ENCODE measurements around the gene PAX6. TPM values are rescaled to one million over a fixed set of nuclear protein-coding genes. Genes with fewer than 3 reads are reported as not detected.

The PAX6 gene
- total RNA-seq, 1 experiment from 2014 or later: 0.49 TPM

DNA sequence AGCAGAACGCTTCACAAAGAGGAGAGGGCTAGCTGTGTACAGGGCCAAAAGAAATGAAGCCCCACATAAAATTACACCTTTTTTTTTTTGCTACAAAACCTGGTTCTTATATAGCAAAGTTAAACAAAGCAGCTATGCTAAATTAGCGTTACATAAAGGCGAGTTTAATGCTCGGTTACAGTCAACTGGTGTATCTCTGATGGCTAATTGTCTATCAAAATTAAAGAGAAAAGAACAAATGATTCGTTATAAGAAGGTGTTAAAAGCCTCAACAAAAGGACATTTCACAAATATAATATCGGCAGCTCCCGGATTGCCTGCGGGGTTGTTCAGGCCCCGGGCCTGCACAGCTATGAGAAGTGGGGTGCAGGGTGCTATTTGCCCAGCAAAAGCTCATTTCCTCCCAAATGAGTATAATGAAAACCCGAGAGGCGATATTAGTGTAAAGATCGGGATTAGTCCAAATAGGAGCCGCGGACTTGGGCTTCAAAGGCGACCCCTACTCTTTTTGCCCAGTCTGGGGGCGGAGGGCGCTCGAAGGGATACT lies 13.3 kb upstream of the PAX6 start:
- BruUV-seq (replicated peaks): no TSS peak
- Histone ChIP-seq H3K27ac (ENCODE audit: low read length) (no peak overlapping the region), H3K27me3 (ENCODE audit: control insufficient read depth, insufficient read depth, low read length) (peaks cover 8% of the 10 kb centered on the region), H3K4me3 (ENCODE audit: low read depth in 2 of 2, low read length in 2 of 2) (no peak overlapping the region), H3K4me1 (ENCODE audit: control insufficient read depth, insufficient read depth, low read length) (no peaks in the 10 kb centered on the region), H3K9me3 (ENCODE audit: control insufficient read depth, insufficient read depth, low read depth, low read length) (no peaks in the 10 kb centered on the region), H3K36me3 (ENCODE audit: control insufficient read depth, insufficient read depth, low read length) (no peaks in the 10 kb centered on the region)
- intact Hi-C loops (cut with micrococcal nuclease; ENCODE audit: unreplicated experiment): no loop called here
- DNase-seq (ENCODE audit: low read depth, low spot score) (no peak), ATAC-seq (no peak)
- POLR2A ChIA-PET: no interaction called here
- in situ Hi-C loops (cut with HindIII; ENCODE audit: low pct_unique_long_range_greater_than_20kb, low sequenced_read_pairs): no loop called here
- TF ChIP-seq, protein P1, sequence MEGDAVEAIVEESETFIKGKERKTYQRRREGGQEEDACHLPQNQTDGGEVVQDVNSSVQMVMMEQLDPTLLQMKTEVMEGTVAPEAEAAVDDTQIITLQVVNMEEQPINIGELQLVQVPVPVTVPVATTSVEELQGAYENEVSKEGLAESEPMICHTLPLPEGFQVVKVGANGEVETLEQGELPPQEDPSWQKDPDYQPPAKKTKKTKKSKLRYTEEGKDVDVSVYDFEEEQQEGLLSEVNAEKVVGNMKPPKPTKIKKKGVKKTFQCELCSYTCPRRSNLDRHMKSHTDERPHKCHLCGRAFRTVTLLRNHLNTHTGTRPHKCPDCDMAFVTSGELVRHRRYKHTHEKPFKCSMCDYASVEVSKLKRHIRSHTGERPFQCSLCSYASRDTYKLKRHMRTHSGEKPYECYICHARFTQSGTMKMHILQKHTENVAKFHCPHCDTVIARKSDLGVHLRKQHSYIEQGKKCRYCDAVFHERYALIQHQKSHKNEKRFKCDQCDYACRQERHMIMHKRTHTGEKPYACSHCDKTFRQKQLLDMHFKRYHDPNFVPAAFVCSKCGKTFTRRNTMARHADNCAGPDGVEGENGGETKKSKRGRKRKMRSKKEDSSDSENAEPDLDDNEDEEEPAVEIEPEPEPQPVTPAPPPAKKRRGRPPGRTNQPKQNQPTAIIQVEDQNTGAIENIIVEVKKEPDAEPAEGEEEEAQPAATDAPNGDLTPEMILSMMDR (IDR thresholded peaks at IDR 0.05): no peak
- TF ChIP-seq, protein P2, sequence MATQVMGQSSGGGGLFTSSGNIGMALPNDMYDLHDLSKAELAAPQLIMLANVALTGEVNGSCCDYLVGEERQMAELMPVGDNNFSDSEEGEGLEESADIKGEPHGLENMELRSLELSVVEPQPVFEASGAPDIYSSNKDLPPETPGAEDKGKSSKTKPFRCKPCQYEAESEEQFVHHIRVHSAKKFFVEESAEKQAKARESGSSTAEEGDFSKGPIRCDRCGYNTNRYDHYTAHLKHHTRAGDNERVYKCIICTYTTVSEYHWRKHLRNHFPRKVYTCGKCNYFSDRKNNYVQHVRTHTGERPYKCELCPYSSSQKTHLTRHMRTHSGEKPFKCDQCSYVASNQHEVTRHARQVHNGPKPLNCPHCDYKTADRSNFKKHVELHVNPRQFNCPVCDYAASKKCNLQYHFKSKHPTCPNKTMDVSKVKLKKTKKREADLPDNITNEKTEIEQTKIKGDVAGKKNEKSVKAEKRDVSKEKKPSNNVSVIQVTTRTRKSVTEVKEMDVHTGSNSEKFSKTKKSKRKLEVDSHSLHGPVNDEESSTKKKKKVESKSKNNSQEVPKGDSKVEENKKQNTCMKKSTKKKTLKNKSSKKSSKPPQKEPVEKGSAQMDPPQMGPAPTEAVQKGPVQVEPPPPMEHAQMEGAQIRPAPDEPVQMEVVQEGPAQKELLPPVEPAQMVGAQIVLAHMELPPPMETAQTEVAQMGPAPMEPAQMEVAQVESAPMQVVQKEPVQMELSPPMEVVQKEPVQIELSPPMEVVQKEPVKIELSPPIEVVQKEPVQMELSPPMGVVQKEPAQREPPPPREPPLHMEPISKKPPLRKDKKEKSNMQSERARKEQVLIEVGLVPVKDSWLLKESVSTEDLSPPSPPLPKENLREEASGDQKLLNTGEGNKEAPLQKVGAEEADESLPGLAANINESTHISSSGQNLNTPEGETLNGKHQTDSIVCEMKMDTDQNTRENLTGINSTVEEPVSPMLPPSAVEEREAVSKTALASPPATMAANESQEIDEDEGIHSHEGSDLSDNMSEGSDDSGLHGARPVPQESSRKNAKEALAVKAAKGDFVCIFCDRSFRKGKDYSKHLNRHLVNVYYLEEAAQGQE (IDR thresholded peaks at IDR 0.05; ENCODE audit: insufficient read depth in 1 of 2, low read depth in 2 of 2, low read length in 1 of 2): no peak
- TF ChIP-seq SIN3A (IDR thresholded peaks at IDR 0.05; ENCODE audit: borderline replicate concordance, insufficient read depth, low read depth, low read length): no peak
- CTCF ChIA-PET: no interaction called here

DNA sequence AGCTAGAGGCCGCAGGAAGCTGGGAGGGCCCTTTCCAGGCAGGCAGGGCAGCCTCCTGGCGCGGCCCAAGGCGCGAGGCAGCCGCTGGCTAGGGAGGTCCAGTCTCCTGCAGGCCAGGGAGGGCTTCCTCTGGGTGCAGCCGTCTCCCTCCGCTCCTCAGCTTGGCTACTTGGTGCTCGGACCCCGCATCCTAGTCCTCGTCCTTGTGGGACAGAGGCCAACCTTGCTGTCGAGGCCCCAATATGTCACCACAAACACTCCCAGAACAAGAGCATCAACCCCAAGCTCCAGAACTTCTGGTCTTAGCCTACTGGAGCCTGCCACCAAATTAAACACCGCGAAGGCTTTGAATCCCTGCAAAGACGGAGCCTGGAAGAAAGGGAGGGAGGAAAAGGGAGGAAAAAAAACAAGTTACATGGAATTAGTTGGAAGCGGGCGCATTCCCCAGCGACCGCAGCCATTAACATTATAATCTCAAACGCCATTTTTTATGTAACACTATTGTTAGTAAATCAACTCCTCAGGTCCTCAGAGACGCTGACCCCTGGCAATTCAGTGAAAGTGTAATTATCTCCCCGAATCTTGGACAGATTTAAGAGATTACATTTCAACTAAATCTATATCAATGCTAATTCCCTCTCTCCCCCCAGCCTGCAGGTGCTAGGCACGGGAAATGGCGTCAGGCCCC lies 12.7 kb upstream of the PAX6 start:
- POLR2A ChIA-PET: no interaction called here
- in situ Hi-C loops (cut with HindIII; ENCODE audit: low pct_unique_long_range_greater_than_20kb, low sequenced_read_pairs): no loop called here
- no TSS peak for BruUV-seq (replicated peaks)
- H3K27ac ChIP-seq (ENCODE audit: low read length): no peak overlapping the region
- no peaks in the 10 kb centered on the region for H3K9me3 ChIP-seq (ENCODE audit: control insufficient read depth, insufficient read depth, low read depth, low read length)
- H3K4me3 ChIP-seq (ENCODE audit: low read depth in 2 of 2, low read length in 2 of 2): no peak overlapping the region
- no peaks in the 10 kb centered on the region for H3K36me3 ChIP-seq (ENCODE audit: control insufficient read depth, insufficient read depth, low read length)
- no peak for TF ChIP-seq TCF7L2 (IDR thresholded peaks at IDR 0.05; ENCODE audit: low read depth, low read length)
- no peak for TF ChIP-seq POLR2AphosphoS5 (IDR thresholded peaks at IDR 0.05; ENCODE audit: low read depth, low read length)
- TF ChIP-seq, protein P2 (IDR thresholded peaks at IDR 0.05; ENCODE audit: insufficient read depth in 1 of 2, low read depth in 2 of 2, low read length in 1 of 2): no peak
- TF ChIP-seq, protein P1 (IDR thresholded peaks at IDR 0.05): no peak
- no peak for TF ChIP-seq SIN3A (IDR thresholded peaks at IDR 0.05; ENCODE audit: borderline replicate concordance, insufficient read depth, low read depth, low read length)
- DNase-seq (ENCODE audit: low read depth, low spot score) (no peak), ATAC-seq (no peak)
- peaks cover 8% of the 10 kb centered on the region for H3K27me3 ChIP-seq (ENCODE audit: control insufficient read depth, insufficient read depth, low read length)
- CTCF ChIA-PET: no interaction called here
- H3K4me1 ChIP-seq (ENCODE audit: control insufficient read depth, insufficient read depth, low read length): no peaks in the 10 kb centered on the region
- intact Hi-C loops (cut with micrococcal nuclease; ENCODE audit: unreplicated experiment): no loop called here
